ENCODE measurements around the gene PES1. TPM values are rescaled to one million over a fixed set of nuclear protein-coding genes. Genes with fewer than 3 reads are reported as not detected.

Gene PES1
- total RNA-seq, 4 donors from 2014 or later = 26.0 to 69.5 (median 36.4) TPM

DNA sequence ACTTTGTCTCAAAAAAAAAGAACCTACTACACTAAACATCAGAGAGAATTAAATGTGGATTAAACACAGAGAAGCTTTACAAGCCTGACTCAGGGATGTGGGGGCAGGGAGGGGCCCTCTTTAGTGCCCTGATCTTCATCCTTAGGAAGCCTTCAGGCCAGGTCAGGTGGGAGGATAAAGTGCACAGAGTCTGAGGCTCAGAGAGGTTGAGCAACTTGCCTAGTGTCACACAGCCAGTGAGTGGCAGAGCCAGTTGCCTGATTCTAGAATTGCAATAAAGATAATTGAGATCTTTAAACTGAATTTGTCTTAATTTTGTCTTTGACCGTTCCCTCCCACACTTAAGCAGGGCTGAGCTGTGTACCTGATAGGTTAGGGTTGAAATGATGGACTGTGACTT lies 52.3 kb downstream of the PES1 start:
- no peak for TF ChIP-seq CTCF (IDR thresholded peaks at IDR 0.05; ENCODE audit: low read depth)

- TF ChIP-seq CTCF (IDR thresholded peaks at IDR 0.05; ENCODE audit: low read depth) = no peak
Observed at GRCh38 chr22:30538280-30538679, 53.4 kb downstream of the PES1 start.

DNA sequence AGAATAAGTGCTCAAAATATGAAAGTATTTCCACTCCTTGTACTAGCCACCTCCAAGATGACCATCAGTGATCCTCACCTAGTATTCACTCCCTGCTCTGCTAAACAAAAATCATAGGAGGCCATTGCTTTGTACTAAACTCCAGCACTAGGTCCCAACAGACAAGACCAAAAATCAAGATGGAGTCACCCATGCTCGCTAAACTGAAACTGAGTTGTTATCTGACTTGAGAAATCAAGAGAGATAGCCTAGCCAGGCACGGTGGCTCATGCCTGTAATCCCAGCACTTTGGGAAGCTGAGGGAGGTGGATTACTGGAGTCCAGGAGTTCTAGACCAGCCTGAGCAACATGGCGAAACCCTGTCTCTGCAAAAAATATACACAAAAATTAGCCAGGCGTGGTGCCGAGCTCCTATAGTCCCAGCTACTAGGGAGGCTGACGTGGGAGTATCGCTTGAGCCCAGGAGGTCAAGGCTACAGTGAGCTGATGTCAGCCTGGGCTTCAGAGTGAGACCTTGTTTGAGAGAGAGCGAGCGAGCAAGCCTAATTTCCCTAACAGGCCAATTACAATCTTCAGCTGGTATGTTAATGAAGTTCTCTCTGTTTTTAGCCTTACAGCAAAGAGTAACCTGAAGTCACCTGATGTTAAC lies 54.5 kb downstream of the PES1 start:
- no peak for TF ChIP-seq CTCF (IDR thresholded peaks at IDR 0.05; ENCODE audit: low read depth)

- TF ChIP-seq CTCF (IDR thresholded peaks at IDR 0.05; ENCODE audit: low read depth) = no peak
Observed at GRCh38 chr22:30535182-30535581, 56.5 kb downstream of the PES1 start.

GRCh38 chr22:30531651-30532608 lies 59.8 kb downstream of the PES1 start:
- no peak for TF ChIP-seq CTCF (IDR thresholded peaks at IDR 0.05; ENCODE audit: low read depth)

DNA sequence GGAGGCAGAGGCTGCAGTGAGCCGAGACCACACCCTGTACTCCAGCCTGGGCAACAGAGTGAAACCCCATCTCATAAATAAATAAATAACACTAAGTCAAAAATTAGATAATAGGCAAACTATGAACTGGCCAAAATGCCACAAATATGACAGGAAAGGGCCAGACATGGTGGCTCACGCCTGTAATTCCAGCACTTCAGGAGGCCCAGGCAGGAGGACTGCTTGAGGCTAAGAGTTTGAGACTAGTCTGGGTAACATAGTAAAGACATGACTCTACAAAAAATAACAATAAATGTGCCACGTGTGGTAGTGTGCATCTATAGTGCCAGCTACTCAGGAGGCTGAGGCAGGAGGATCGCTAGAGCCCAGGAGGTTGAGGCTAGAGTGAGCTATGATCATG lies 65.1 kb downstream of the PES1 start:
- TF ChIP-seq CTCF (IDR thresholded peaks at IDR 0.05; ENCODE audit: low read depth) = no peak

Other genes with a start within 250 kb of the PES1 start
- gene SF3A1, start 235.0 kb downstream of the PES1 start, total RNA-seq = 10 to 100 TPM; 51.8 to 81.0 (median 67.4) TPM
- 1 to 10 TPM; 1.0 to 4.7 (median 2.5) TPM for gene CCDC157, start 234.9 kb downstream of the PES1 start, total RNA-seq
- gene RNF215, start 204.5 kb downstream of the PES1 start, total RNA-seq = 10 to 100 TPM in 1 of 4 donors, 1 to 10 TPM in 3; 2.1 to 13.8 (median 9.0) TPM
- gene SEC14L2, start 194.9 kb downstream of the PES1 start, total RNA-seq = 1 to 10 TPM in 3 of 4 donors, under 1 TPM in 1; 0.38 to 4.4 (median 3.0) TPM
- gene MTFP1, start 166.1 kb downstream of the PES1 start, total RNA-seq = 10 to 100 TPM in 1 of 4 donors, 1 to 10 TPM in 3; 5.1 to 15.3 (median 8.1) TPM
- not detected for gene SEC14L3, start 119.9 kb downstream of the PES1 start, total RNA-seq
- not detected for gene SEC14L4, start 86.2 kb downstream of the PES1 start, total RNA-seq
- under 1 TPM in 1 of 4 donors, not detected in 3; 0.16 TPM for gene SEC14L6, start 45.2 kb downstream of the PES1 start, total RNA-seq
- 1 to 10 TPM in 1 of 4 donors, under 1 TPM in 1, not detected in 2; 0.66 to 1.0 TPM for gene GAL3ST1, start 17.2 kb downstream of the PES1 start, total RNA-seq
- 100 to 1,000 TPM in 1 of 4 donors, 10 to 100 TPM in 3; 50.9 to 142 (median 59.0) TPM for gene TCN2, start 15.3 kb upstream of the PES1 start, total RNA-seq
- 1 to 10 TPM; 2.4 to 5.4 (median 3.2) TPM for gene SLC35E4, start 43.9 kb upstream of the PES1 start, total RNA-seq
- gene DUSP18, start 76.0 kb upstream of the PES1 start, total RNA-seq = 10 to 100 TPM in 1 of 4 donors, 1 to 10 TPM in 3; 3.8 to 13.1 (median 7.6) TPM
- gene OSBP2, start 103.0 kb upstream of the PES1 start, total RNA-seq = 1 to 10 TPM in 1 of 4 donors, under 1 TPM in 3; 0.49 to 8.2 (median 0.72) TPM

Measured in subcutaneous adipose tissue (tissue), 4 donors.